ENCODE data around the gene MARCHF9.

- TF ChIP-seq CTCF (IDR thresholded peaks at IDR 0.05; ENCODE audit: insufficient read depth, low read length, poor library complexity, severe bottlenecking) (no peak), EZH2phosphoT487 (conservative IDR thresholded peaks at IDR 0.05; ENCODE audit: low read length) (no peak)
Observed at GRCh38 chr12:57770734-57771133, 15.8 kb downstream of the MARCHF9 start.
